HFF-Myc (cell line): ENCODE data around the gene PPIP5K2.
"Not testable (repeated sequence)": the region's sequence is repeated elsewhere in the genome, so short reads cannot be mapped to it uniquely, and the experiment has no call there.

Experiments used
- DNase-seq: peaks from one replicate; pipeline ENCODE4 v3.0.0-alpha.2; 2011; ENCODE audit warnings: low read depth; ENCODE audit errors: extremely low read depth
- H3K4me3 ChIP-seq: replicated peaks from 2 replicates; pipeline ENCODE4 v1.5.1; 2011; ENCODE audit warnings: low read depth, mild to moderate bottlenecking, control low read depth, low read length
- CTCF ChIP-seq: IDR thresholded peaks from 2 replicates; pipeline ENCODE4 v1.5.1; 2012; ENCODE audit warnings: mild to moderate bottlenecking, low read depth, low read length, control low read depth; ENCODE audit errors: missing control alignments

The PPIP5K2 gene

DNA sequence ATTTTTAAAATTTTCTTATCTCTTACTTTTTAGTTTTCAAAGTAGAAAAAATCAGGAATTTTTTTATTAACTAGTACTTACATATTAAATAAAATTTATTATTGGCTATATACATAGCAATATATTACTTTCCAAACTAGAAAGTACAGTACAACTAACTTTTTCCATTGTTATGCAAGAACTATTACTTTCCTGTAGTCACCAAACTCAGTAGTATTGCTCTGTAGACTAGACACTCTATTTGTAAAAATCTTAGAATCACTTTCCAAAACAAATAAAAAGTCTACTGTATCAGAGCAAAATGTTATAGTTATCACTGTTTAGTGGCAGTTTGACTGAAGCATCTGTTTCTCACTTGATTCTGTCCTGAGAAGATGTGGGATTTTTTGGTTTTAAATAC, 83.1 kb downstream of the PPIP5K2 start:
- no peak overlapping the region for H3K4me3 ChIP-seq
- no peak for DNase-seq
- no peak for TF ChIP-seq CTCF

DNA sequence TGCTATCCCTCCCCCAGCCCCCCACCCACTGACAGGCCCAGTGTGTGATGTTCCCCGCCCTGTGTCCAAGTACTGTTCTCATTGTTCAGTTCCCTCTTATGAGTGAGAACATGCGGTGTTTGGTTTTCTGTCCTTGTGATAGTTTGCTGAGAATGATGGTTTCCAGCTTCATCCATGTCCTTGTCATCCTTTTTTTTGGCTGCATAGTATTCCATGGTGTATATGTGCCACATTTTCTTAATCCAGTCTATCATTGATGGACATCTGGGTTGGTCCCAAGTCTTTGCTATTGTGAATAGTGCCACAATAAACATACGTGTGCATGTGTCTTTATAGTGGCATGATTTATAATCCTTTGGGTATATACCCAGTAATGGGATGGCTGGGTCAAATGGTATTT, 84.9 kb downstream of the PPIP5K2 start:
- not testable (repeated sequence) for DNase-seq, H3K4me3 ChIP-seq

DNA sequence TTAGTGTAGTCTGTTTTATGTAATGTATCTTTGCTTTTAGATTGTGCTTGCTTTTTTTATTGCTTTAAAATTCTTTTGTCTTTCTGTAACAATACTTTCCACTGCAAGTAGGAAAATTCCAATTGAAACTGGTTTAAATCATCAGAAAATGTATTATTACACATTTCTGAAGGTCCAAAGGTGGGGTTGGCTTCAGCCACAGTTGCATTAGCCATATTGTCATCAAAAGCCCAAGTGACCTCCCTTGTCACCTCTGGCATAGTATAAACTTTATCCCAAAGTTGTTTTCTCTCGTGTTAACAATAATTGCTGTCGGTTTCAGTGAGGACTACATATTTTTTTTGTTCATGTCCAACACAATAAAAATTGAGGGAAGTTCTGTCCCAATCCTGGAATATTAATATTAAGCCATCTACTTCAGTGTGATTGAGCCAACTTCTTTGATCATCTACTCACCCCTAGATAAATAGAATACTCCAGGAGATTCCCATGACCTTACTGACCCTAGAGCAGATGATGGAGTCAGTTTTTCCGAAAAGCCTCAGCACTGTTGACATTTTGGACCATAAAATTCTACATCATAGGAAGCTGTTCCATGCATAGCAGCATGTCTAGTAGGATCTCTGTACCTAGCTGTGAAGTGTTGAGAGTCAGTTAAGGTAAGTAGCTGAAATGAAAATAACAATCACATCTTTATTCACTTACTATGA, 86.0 kb downstream of the PPIP5K2 start:
- no peak overlapping the region for H3K4me3 ChIP-seq
- TF ChIP-seq CTCF, result no peak
- DNase-seq, result no peak

GRCh38 chr5:103207011-103207410, 86.9 kb downstream of the PPIP5K2 start:
- TF ChIP-seq CTCF, result no peak
- no peak overlapping the region for H3K4me3 ChIP-seq
- no peak for DNase-seq

DNA sequence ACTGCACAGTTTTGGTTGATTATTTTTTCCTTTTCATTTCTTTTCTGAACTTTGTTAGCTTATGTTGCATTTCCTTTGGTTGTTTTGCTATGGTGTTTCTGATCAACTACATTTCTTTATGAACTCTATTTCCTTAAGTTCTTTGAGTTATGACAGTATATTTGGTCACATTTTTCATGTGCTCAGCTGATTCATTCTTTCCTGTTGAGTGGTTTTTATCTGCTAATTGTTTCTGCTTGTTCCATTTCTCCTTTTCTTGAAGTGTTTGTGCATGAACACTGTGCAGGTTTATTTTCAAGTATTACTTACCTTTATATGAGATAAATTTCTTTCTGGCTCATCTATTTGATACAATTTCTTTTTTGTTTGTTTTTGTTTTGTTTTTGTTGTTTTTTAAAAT, 87.6 kb downstream of the PPIP5K2 start:
- no peak for TF ChIP-seq CTCF
- no peak for DNase-seq

DNA sequence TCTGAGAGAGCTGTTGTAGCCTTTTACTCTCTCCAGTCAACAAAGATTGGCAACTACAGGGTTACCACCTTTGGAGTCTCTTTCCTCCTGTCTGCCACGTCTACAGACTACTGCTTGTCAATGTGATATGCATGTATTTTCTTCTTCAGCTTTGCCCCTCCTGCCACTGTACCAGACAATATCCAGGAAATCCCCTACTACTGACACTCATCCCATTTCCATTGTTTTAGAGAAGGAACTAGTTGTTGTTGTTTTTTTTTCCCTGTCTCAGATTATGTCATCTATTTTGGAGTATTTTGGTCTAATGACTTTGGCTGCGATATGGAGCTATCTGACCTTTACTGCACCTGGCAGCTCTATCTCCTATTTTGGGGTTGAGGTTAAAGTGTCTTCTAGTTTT, 88.4 kb downstream of the PPIP5K2 start:
- TF ChIP-seq CTCF, result no peak
- no peak overlapping the region for H3K4me3 ChIP-seq
- no peak for DNase-seq

More for the DNA sequence above, 87.6 kb downstream of the PPIP5K2 start:
- H3K4me3 ChIP-seq, result no peak overlapping the region

DNA sequence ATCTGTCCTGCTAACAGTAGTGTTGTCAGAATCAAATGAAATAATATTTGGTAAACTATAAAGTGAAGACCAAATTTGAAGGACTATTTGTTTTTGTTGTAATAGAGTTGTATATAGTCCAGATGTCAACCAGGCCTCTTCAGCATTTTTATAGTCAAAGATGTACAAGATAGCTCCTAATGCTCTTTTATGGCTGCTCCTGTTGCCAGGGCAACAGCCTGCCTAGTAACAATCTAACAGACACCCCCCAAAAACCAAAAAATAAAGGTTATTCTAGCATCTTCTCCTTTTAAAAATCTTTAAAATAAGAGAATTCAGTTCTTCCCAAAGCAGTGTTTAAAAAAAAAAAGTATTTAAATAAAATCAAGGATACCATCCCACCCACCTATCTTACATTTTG, 89.0 kb downstream of the PPIP5K2 start:
- DNase-seq, result no peak
- no peak overlapping the region for H3K4me3 ChIP-seq
- TF ChIP-seq CTCF, result no peak
